NCI-H2107 treated with DMSO at 0.1 percent for 48 hours (cell line): ENCODE results near the gene DRAXIN.

Source experiments
- DNase-seq: peaks from one replicate; lab custom pipeline; 2025; ENCODE audit not compliant: unreplicated experiment; lab: John Stamatoyannopoulos, UW

Gene DRAXIN

GRCh38 chr1:11707621-11708276 lies 16.2 kb downstream of the DRAXIN start:
- peak; percentile 88 for DNase-seq

DNA sequence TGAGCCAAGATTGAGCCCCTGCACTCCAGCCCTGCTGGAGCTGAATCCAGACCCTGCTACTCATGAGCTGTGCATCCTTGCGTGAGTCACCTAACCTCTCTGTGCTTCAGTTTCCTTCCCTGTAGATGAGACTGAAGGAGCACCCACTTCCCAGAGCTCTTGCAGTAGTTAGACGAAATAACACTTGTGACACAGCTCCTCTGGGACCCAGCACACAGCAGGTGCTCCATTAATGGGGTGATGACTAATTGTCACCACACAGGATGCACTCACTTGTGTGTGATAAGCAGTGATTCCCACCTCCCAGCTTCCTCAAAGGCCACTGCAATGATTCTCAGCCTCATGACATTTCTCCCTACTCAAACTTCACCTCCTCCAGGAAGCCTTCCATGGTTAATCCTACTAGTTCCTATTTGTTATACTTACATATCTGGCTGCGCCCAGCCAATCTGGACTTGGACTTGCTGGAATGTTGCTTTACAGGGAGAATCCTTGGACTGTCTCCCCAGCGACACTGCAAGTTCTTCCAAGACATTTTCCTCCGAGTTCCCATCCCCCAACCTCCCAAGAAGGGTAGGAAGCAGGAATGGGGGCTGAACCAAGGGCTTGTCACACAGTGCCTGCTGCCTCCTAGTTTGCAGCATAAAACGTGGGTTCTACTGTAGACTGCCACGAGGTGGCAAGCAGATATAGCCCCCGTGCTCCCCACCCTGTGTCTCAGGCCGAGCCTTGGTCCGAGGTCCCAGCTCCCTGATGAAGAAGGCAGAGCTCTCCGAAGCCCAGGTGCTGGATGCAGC lies 17.2 kb downstream of the DRAXIN start:
- DNase-seq, result no peak

DNA sequence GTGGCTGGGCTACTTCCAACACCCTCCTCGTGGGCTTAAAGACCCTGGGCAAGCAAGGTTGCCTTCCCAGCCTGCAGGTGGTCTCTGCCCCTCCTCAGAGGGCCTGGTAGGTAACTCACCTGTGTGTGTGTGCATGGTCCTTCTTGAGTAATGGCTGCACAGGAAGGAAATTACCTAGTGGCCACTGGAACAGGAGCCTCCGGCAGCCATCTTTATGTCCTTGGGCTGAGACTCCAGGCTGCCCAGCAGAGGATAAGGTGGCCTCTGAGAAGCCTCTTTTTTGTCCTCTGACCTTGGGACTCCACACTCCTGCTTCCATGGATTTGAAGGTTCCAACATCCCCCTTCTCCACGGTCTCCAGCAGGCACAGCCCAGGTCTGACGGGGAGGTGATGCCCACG lies 20.0 kb downstream of the DRAXIN start:
- no peak for DNase-seq

- no peak for DNase-seq
Measured at GRCh38 chr1:11712285-11712684, 20.8 kb downstream of the DRAXIN start.

DNA sequence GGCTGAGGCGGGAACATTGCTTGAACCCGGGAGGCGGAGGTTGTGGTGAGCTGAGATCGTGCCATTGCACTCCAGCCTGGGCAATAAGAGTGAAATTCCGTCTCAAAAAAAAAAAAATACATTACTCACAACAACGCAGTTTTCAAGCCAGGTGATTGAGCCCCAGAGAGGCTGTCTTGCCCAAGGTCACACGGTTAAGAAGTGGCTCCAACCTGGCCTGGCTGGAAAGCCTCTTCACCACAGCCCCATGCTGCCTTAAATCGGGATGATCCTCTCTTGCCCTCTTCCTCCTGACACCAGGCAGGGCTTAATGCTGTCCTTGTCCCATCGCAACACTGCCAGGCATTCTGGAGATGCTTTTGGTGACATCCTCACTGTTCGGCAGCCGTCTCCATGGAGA lies 21.6 kb downstream of the DRAXIN start:
- DNase-seq, result no peak

DNA sequence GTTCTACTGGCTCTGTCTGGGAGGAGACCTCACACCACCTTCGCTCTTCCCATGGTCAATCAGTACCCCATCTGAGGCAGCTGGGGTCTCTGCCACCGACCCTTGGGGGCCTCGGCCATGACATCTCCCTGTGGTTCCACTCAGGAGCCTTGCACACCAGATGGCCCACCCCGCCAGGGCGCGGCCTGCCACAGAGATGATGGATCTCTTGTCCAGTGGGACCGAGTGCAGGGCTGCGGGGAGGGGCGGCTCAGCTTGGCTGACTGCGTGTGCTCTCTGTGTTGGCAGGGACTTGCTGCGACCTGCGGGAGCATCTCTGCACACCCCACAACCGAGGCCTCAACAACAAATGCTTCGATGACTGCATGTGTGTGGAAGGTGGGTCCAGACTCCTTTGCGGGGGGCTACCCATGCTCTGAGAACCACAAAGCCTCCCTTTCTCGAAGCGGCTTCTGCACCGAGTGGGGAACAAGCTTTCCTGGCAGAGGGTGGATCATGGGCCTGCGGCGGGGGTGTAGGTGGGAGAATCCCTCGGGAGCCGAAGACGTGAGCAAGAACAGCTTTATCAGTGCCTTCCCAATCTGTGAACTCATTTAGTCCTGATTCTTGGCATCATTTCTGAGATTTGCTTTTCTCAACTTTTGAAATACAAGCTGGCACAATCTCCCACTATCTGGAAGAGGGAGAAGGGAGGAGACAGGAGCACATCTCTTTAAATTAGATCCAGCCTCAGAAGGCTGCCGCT lies 23.5 kb downstream of the DRAXIN start:
- DNase-seq, result no peak

- peak; percentile 49 for DNase-seq
Measured at GRCh38 chr1:11719313-11720032, 28.0 kb downstream of the DRAXIN start.

DNA sequence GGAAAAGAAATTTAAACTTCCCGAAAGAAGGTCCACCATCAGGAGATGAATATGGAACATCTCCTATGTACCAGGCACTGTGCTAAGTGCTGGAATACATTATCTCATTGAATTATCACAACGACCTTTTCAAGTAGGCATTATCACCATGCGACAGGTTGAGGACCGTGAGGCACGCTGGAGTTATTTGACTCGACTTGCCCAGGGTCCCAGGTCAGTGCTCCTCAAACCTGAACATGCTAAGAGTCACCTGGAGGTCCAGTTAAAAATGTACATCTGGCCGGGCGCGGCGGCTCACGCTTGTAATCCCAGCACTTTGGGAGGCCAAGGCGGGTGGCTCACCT lies 28.5 kb downstream of the DRAXIN start:
- no peak for DNase-seq

DNA sequence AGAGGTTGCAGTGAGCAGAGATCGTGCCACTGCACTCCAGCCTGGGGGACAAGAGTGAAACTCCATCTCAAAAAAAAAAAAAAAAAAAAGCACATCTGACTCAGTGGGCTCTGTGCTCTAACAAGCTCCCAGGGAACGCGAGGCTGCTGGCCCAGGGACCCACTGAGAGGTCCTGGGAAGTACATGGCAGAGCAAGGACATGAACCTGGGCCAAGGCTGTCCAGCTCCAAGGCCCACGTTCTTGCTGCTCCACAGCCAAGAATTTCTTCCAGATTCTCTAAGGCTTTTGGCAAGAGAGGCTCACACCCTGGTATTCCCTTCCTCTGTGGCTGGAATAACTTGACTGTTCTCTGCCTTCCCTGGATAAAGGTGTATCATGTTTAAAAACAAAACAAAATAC lies 29.0 kb downstream of the DRAXIN start:
- DNase-seq, result no peak

DNA sequence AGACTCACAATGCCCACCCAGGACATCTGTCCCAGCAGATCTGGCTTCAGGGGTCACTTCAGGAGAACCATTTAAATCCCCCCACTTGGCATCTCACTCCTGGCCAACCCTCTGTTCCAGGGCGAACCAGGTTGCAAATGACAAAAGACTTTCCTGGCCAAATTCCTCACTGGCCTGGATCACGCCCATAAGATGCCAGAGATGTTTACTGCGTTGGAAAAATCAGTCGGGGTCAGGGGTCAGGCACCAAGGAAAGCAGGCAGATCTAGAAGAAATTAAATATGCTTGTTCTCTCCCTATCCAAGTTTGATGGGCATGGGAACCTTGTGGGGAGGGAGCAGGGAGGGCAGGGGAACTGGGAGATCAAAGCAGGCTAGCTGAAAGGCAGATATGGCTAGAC lies 29.8 kb downstream of the DRAXIN start:
- no peak for DNase-seq

GRCh38 chr1:11722538-11722937 lies 31.0 kb downstream of the DRAXIN start:
- no peak for DNase-seq

- no peak for DNase-seq
Measured at GRCh38 chr1:11725616-11726015, 34.1 kb downstream of the DRAXIN start.

DNA sequence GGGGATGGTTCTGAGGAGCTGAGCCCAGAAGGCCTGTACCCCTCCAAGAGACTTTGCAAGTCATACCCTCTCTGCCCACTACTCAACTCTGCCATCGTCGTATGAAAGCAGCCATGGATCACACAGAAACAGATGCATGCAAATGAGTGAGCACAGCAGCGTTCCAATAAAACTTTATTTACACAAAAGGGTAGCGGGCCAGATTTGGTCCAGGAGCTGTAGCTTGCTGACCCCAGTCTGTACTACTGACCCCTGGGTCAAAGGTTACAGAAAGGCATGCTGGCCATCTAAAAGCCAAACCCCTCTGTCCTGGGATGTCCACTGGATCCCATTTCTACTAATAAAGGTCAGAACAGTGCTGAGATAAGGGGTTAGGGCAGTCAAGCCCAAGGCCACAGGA lies 35.6 kb downstream of the DRAXIN start:
- no peak for DNase-seq

GRCh38 chr1:11728126-11728806 lies 36.8 kb downstream of the DRAXIN start:
- DNase-seq, result no peak

DNA sequence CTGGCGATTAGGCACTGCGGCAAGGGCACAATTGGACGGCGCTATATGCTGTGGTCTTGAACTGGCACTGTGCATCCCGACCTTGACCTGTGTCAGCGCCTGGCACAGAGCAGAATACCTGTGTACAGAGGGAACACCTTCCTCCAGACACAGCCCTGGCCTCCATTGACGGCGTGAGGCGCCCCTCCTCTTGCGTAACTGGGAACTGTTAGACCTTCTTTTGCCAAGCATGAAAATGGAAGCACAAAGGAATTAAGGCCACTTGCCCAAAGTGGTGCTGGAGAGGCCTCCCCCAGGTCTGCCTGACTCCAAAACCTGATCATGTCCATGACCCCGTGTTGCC lies 37.6 kb downstream of the DRAXIN start:
- no peak for DNase-seq

DNA sequence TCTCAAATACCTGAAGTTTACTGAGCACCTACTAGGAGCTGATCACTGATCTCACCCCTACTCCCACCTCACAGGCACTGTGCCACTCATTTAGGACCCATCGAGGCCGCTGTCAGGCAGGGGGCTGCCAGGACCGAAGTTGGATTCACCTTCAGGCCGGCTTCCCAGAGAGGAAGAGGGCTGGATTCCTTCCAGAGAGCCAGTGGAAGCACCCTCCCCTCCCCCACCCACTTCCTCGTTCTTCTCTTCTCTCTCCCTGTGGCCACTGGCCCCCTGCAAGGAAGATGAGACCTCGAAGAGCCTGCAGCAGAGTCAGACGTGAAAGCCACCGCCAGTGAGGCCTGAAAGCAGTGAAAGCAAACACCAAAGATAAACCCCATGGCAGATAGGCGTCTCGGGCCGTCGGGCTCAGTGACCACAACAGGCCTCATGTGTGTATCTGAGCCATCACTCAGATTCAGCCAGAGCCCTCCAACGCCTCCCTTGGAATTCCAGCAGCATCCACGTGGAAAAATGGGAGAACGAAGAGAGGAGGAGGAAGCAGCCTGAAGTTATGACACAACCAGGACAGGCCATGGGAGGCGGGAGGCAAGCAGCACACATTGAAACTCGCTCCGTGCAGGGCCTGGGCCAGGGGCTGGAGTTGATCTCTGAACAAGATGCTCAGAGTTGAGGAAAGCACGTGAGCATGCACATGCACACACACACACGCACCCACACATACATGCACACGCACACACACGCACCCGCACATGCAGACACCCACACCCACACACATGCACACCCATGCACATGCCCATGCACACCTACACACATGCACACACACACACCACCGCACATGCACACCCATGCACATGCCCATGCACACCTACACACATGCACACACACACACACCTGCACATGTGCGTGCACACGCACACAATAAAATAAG lies 38.3 kb downstream of the DRAXIN start:
- no peak for DNase-seq

DNA sequence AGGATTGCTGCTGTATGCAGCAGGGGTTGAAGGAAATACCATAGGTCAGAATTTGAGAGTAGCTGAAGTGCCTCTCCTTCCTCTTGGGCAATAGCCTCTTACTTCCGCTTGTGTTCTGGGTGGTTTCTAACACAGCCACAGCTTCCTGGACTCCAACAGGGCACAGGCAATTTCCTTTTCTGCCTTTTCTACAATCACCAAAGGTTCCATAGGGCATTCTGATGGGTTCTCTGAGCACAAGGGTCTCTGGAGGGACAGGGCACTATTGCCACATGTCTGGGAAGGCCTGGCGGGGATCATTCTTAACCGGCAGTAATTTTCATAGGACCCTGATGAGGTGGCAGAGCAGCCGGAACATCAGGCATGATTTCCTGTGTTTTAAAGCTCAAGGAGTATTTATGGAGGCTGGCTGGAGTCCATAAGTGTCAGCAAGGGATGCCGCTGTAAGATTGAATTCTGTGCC lies 39.0 kb downstream of the DRAXIN start:
- no peak for DNase-seq

- no peak for DNase-seq
Measured at GRCh38 chr1:11731691-11732283, 40.3 kb downstream of the DRAXIN start.

GRCh38 chr1:11733306-11733705 lies 41.8 kb downstream of the DRAXIN start:
- DNase-seq, result no peak

- no peak for DNase-seq
Measured at GRCh38 chr1:11735531-11735853, 44.0 kb downstream of the DRAXIN start.
